ENCODE results near the gene KRTAP12-3. TPM values are rescaled to one million over a fixed set of nuclear protein-coding genes. Genes with fewer than 3 reads are reported as not detected.
"Not testable (repeated sequence)": the region's sequence is repeated elsewhere in the genome, so short reads cannot be mapped to it uniquely, and the experiment has no call there.

Gene KRTAP12-3
- polyA plus RNA-seq, 1 experiment: not detected

- H3K4me3 ChIP-seq (ENCODE audit: low read depth, low read length): no peak overlapping the region
- no peak overlapping the region for H3K27ac ChIP-seq (ENCODE audit: low read depth, low read length)
- DNase-seq (ENCODE audit: low read depth, low spot score): no peak
- no peak for TF ChIP-seq CTCF (IDR thresholded peaks at IDR 0.05; ENCODE audit: low read depth, low read length)
- ChIA-PET POLR2A (no interaction called here), CTCF (interaction anchor here (1.9 kb wide), 1 partner anchor 174 kb away, joined by 9 read pairs; no protein-coding TSS in a partner anchor)
- no peaks in the 10 kb centered on the region for H3K27me3 ChIP-seq (ENCODE audit: control insufficient read depth, insufficient read depth, low read length)
- peaks cover 22% of the 10 kb centered on the region for H3K9me3 ChIP-seq (ENCODE audit: control insufficient read depth, insufficient read depth, low read length)
Observed at GRCh38 chr21:44619886-44620285, 37.8 kb upstream of the KRTAP12-3 start.

GRCh38 chr21:44623575-44623974 lies 34.2 kb upstream of the KRTAP12-3 start:
- Histone ChIP-seq H3K4me3 (ENCODE audit: low read depth, low read length) (no peak overlapping the region), H3K27ac (ENCODE audit: low read depth, low read length) (no peak overlapping the region), H3K27me3 (ENCODE audit: control insufficient read depth, insufficient read depth, low read length) (no peaks in the 10 kb centered on the region), H3K9me3 (ENCODE audit: control insufficient read depth, insufficient read depth, low read length) (peaks cover 32% of the 10 kb centered on the region)
- ChIA-PET CTCF (no interaction called here), POLR2A (no interaction called here)
- DNase-seq (ENCODE audit: low read depth, low spot score): no peak
- no peak for TF ChIP-seq CTCF (IDR thresholded peaks at IDR 0.05; ENCODE audit: low read depth, low read length)

GRCh38 chr21:44625756-44626155 lies 32.0 kb upstream of the KRTAP12-3 start:
- Histone ChIP-seq H3K9me3 (ENCODE audit: control insufficient read depth, insufficient read depth, low read length) (peaks cover 46% of the 10 kb centered on the region), H3K27ac (ENCODE audit: low read depth, low read length) (no peak overlapping the region), H3K4me3 (ENCODE audit: low read depth, low read length) (no peak overlapping the region), H3K27me3 (ENCODE audit: control insufficient read depth, insufficient read depth, low read length) (no peaks in the 10 kb centered on the region)
- CTCF ChIA-PET: no interaction called here
- no peak for TF ChIP-seq CTCF (IDR thresholded peaks at IDR 0.05; ENCODE audit: low read depth, low read length)
- POLR2A ChIA-PET: no interaction called here
- DNase-seq (ENCODE audit: low read depth, low spot score): no peak

GRCh38 chr21:44626262-44626661 lies 31.5 kb upstream of the KRTAP12-3 start:
- Histone ChIP-seq H3K9me3 (ENCODE audit: control insufficient read depth, insufficient read depth, low read length) (peaks cover 46% of the 10 kb centered on the region), H3K27ac (ENCODE audit: low read depth, low read length) (no peak overlapping the region), H3K4me3 (ENCODE audit: low read depth, low read length) (no peak overlapping the region), H3K27me3 (ENCODE audit: control insufficient read depth, insufficient read depth, low read length) (no peaks in the 10 kb centered on the region)
- ChIA-PET CTCF (no interaction called here), POLR2A (no interaction called here)
- no peak for TF ChIP-seq CTCF (IDR thresholded peaks at IDR 0.05; ENCODE audit: low read depth, low read length)
- DNase-seq (ENCODE audit: low read depth, low spot score): no peak

- Histone ChIP-seq H3K27ac (ENCODE audit: low read depth, low read length) (no peak within 1 kb of the TSS), H3K27me3 (ENCODE audit: control insufficient read depth, insufficient read depth, low read length) (no peaks in the 10 kb centered on the region), H3K9me3 (ENCODE audit: control insufficient read depth, insufficient read depth, low read length) (peaks cover 46% of the 10 kb centered on the region), H3K4me3 (ENCODE audit: low read depth, low read length) (no peak within 1 kb of the TSS)
- no peak for TF ChIP-seq CTCF (IDR thresholded peaks at IDR 0.05; ENCODE audit: low read depth, low read length)
- no peak for DNase-seq (ENCODE audit: low read depth, low spot score)
- ChIA-PET POLR2A (no interaction called here), CTCF (no interaction called here)
Observed at GRCh38 chr21:44626673-44627143, 31.0 kb upstream of the KRTAP12-3 start, which contains the start of gene KRTAP10-9. KRTAP10-9 (plus strand) TSS chr21:44627093; CDS start chr21:44627172, 79 bp downstream.

- H3K9me3 ChIP-seq (ENCODE audit: control insufficient read depth, insufficient read depth, low read length): peaks cover 46% of the 10 kb centered on the region
- CTCF ChIA-PET; H3K27me3 ChIP-seq (ENCODE audit: control insufficient read depth, insufficient read depth, low read length); H3K4me3 ChIP-seq (ENCODE audit: low read depth, low read length); POLR2A ChIA-PET; DNase-seq (ENCODE audit: low read depth, low spot score); H3K27ac ChIP-seq (ENCODE audit: low read depth, low read length): not testable (repeated sequence)
Observed at GRCh38 chr21:44627181-44627822, 30.4 kb upstream of the KRTAP12-3 start.

GRCh38 chr21:44627831-44628233 lies 29.9 kb upstream of the KRTAP12-3 start:
- POLR2A ChIA-PET; H3K27me3 ChIP-seq (ENCODE audit: control insufficient read depth, insufficient read depth, low read length); H3K27ac ChIP-seq (ENCODE audit: low read depth, low read length); H3K4me3 ChIP-seq (ENCODE audit: low read depth, low read length); DNase-seq (ENCODE audit: low read depth, low spot score): not testable (repeated sequence)
- peaks cover 46% of the 10 kb centered on the region for H3K9me3 ChIP-seq (ENCODE audit: control insufficient read depth, insufficient read depth, low read length)
- CTCF ChIA-PET: interaction anchor here (0.7 kb wide), 1 partner anchor 357 kb away, joined by 3 read pairs; no protein-coding TSS in a partner anchor
